WTC11 (cell line): ENCODE data around the gene CELF4. TPM values are rescaled to one million over a fixed set of nuclear protein-coding genes. Genes with fewer than 3 reads are reported as not detected.

Source experiments
- ATAC-seq: fragments of 200-7000 bp; cut with Tn5 transposase; 2 replicates; pipeline ENCODE4 v1.10.0; 2021; ENCODE audit warnings: mild to moderate bottlenecking, moderate library complexity
- CTCF ChIA-PET: fragments of 300-600 bp; sonication (Branson Sonifier 250); formaldehyde crosslinking; loops from one replicate; lab custom pipeline; 2021; ENCODE audit warnings: antibody characterized with exemption; lab: Charles Lee
- POLR2A ChIA-PET: fragments of 350-600 bp; sonication (Branson Sonifier 250); formaldehyde crosslinking; loops from one replicate; lab custom pipeline; 2021; ENCODE audit warnings: antibody characterized with exemption; lab: Charles Lee
- DNase-seq: peaks from one replicate; pipeline ENCODE4 v3.0.0; 2021; ENCODE audit warnings: low spot score
- H3K27ac Mint-ChIP-seq: 2 replicates; pipeline ENCODE4 v1.8.0; 2021; ENCODE audit warnings: mixed read lengths
- H3K27me3 Mint-ChIP-seq: 2 replicates; pipeline ENCODE4 v1.8.0; 2021; ENCODE audit warnings: low read depth, mild to moderate bottlenecking, moderate library complexity, mixed read lengths
- H3K36me3 Mint-ChIP-seq: 2 replicates; pipeline ENCODE4 v1.8.0; 2021; ENCODE audit warnings: mixed read lengths
- H3K4me1 Mint-ChIP-seq: 2 replicates; pipeline ENCODE4 v1.8.0; 2022; ENCODE audit warnings: mixed read lengths
- H3K4me3 Mint-ChIP-seq: 2 replicates; pipeline ENCODE4 v1.8.0; 2021; ENCODE audit warnings: mild to moderate bottlenecking, moderate library complexity, mixed read lengths
- H3K9me3 Mint-ChIP-seq: 2 replicates; pipeline ENCODE4 v1.8.0; 2021; ENCODE audit warnings: mixed read lengths
- AFF4 ChIP-seq: sonication (generic); formaldehyde crosslinking; IDR thresholded peaks from 2 replicates; pipeline ENCODE4 v1.8.1; 2023; ENCODE audit warnings: mild to moderate bottlenecking, missing genetic modification reagents, borderline replicate concordance
- ATF1 ChIP-seq: sonication (generic); formaldehyde crosslinking; IDR thresholded peaks from 2 replicates; pipeline ENCODE4 v1.8.1; 2023; ENCODE audit warnings: mild to moderate bottlenecking, moderate library complexity, missing genetic modification reagents
- ATF6 ChIP-seq: sonication (generic); formaldehyde crosslinking; IDR thresholded peaks from 2 replicates; pipeline ENCODE4 v1.8.1; 2023; ENCODE audit warnings: mild to moderate bottlenecking, missing genetic modification reagents
- FOXJ3 ChIP-seq: sonication (generic); formaldehyde crosslinking; IDR thresholded peaks from 2 replicates; pipeline ENCODE4 v1.9.0; 2021; ENCODE audit warnings: missing genetic modification reagents, mild to moderate bottlenecking, borderline replicate concordance
- FOXP4 ChIP-seq: sonication (generic); formaldehyde crosslinking; IDR thresholded peaks from 2 replicates; pipeline ENCODE4 v1.8.0; 2022; ENCODE audit warnings: mild to moderate bottlenecking, missing genetic modification reagents
- GRHL2 ChIP-seq: fragments of 250-450 bp; sonication (Bioruptor Pico); IDR thresholded peaks from 2 replicates; pipeline ENCODE4 v1.8.0; 2022; ENCODE audit warnings: mild to moderate bottlenecking, moderate library complexity; ENCODE audit not compliant: insufficient replicate concordance, severe bottlenecking
- MLX ChIP-seq: sonication (generic); formaldehyde crosslinking; IDR thresholded peaks from 2 replicates; pipeline ENCODE4 v1.8.1; 2023; ENCODE audit warnings: mild to moderate bottlenecking, missing genetic modification reagents, moderate library complexity
- NR2C2 ChIP-seq: sonication (generic); formaldehyde crosslinking; IDR thresholded peaks from 2 replicates; pipeline ENCODE4 v1.8.0; 2022; ENCODE audit warnings: mild to moderate bottlenecking, missing genetic modification reagents
- TCF7 ChIP-seq: sonication (generic); formaldehyde crosslinking; IDR thresholded peaks from 2 replicates; pipeline ENCODE4 v1.8.0; 2022; ENCODE audit warnings: mild to moderate bottlenecking, low read depth, missing genetic modification reagents, moderate library complexity
- USF1 ChIP-seq: sonication (generic); formaldehyde crosslinking; IDR thresholded peaks from 2 replicates; pipeline ENCODE4 v1.8.0; 2022; ENCODE audit warnings: mild to moderate bottlenecking, missing genetic modification reagents
- ZBTB21 ChIP-seq: sonication (generic); formaldehyde crosslinking; IDR thresholded peaks from 2 replicates; pipeline ENCODE4 v1.8.1; 2023; ENCODE audit warnings: mild to moderate bottlenecking, missing genetic modification reagents, borderline replicate concordance
- ZNF232 ChIP-seq: sonication (generic); formaldehyde crosslinking; IDR thresholded peaks from 2 replicates; pipeline ENCODE4 v1.8.0; 2022; ENCODE audit warnings: mild to moderate bottlenecking, missing genetic modification reagents
- ZNF263 ChIP-seq: sonication (generic); formaldehyde crosslinking; IDR thresholded peaks from 2 replicates; pipeline ENCODE4 v1.8.1; 2022; ENCODE audit warnings: low read depth, mild to moderate bottlenecking, moderate library complexity, missing genetic modification reagents
- ZNF512 ChIP-seq: sonication (generic); formaldehyde crosslinking; IDR thresholded peaks from 2 replicates; pipeline ENCODE4 v1.8.1; 2022; ENCODE audit warnings: missing genetic modification reagents, borderline replicate concordance
- total RNA-seq: library from RNA; stranded (reverse); gene quantifications from 3 replicates; pipeline ENCODE4 v1.2.3, GENCODE V29; 2021

Gene CELF4
- total RNA-seq, 1 experiment from 2014 or later = 2.9 TPM

GRCh38 chr18:37243741-37244140 is 321.9 kb downstream of the CELF4 start (continued):
- TF ChIP-seq ATF6 (CRISPR knock-in tag) = no peak
- TF ChIP-seq ZBTB21 (CRISPR knock-in tag) = 0 out of 2 replicates have a peak, but pooled peaks have one; percentile 30
- TF ChIP-seq GRHL2 = no peak
- TF ChIP-seq ZNF263 (CRISPR knock-in tag) = no peak

GRCh38 chr18:37242826-37243560 is 322.6 kb downstream of the CELF4 start:
- ChIA-PET POLR2A (no interaction called here), CTCF (interaction anchor here (1.2 to 1.4 kb wide), 2 partner anchors 36 to 301 kb away, joined by 3 read pairs; no protein-coding TSS in a partner anchor)
- H3K9me3 Mint-ChIP-seq = no peaks in the 10 kb centered on the region
- H3K27me3 Mint-ChIP-seq = peaks cover 64% of the 10 kb centered on the region
- no peak overlapping the region for H3K4me3 Mint-ChIP-seq
- ATAC-seq (no peak), DNase-seq (no peak)
- TF ChIP-seq AFF4 (no peak), ZNF232 (CRISPR knock-in tag) (no peak), ATF1 (CRISPR knock-in tag) (no peak), FOXJ3 (no peak), NR2C2 (CRISPR knock-in tag) (no peak), MLX (CRISPR knock-in tag) (no peak), ZNF512 (CRISPR knock-in tag) (no peak), USF1 (CRISPR knock-in tag) (no peak), FOXP4 (no peak), TCF7 (CRISPR knock-in tag) (no peak)
- H3K27ac Mint-ChIP-seq = no peak overlapping the region
- H3K4me1 Mint-ChIP-seq = peaks cover 12% of the 10 kb centered on the region
- H3K36me3 Mint-ChIP-seq = no peaks in the 10 kb centered on the region
